ENCODE measurements around the gene KCNK7. TPM values are rescaled to one million over a fixed set of nuclear protein-coding genes. Genes with fewer than 3 reads are reported as not detected.

KCNK7 gene
- total and polyA plus RNA-seq, 2 donors (not counting 3 experiments of a cell fraction or from before 2014, with no cell fraction given), result 0.17 to 0.60 TPM

DNA sequence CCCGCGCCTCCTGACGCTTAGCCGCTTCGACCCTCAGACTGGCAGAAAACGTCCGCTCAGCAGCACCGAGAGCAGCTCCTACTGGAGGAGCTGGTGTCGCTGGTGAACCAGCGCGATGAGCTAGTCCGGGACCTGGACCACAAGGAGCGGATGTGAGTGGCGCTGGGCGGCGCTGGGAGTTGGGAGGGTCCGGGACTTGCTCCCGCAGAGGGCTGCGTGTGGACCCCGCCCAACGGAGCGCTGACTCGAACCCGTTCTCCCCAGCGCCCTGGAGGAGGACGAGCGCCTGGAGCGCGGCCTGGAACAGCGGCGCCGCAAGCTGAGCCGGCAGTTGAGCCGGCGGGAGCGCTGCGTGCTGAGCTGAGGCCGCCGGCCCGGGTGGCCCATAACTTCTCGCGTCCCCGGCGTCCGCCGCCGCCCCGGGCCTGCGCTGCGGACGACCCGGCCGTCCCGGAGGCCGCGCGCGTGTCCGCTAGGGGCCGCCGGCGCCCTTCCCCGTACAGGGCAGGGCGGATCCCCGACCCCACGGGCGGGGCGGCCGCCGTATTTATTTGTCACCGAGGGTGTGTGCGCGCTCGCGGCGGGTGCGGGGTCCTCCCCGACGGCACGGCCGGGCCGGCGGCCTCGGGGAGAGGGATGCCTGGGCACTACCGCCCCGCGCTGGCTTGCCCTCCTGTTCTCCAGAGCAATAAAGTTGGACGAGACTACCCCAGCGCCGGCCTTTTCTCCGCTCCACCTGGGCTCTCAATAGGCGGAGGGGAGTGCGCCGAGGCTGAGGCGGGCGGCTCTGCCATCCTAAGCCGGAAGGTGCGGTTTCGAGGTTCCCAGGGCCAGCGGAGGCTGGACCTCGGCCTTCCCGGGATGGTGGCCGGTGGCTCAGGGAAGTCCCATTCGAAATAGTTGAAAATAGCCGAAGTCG is 3.4 kb downstream of the KCNK7 start:
- peak; percentile 72 for DNase-seq (ENCODE audit: low read depth, low spot score)
- Histone ChIP-seq H3K4me2 (ENCODE audit: insufficient read depth, low read length) (peak overlapping the region; percentile 19), H4K20me1 (replicated peaks; ENCODE audit: control insufficient read depth, extremely low read depth, insufficient read depth, low read length) (no peaks in the 10 kb centered on the region), H3K4me1 (ENCODE audit: control insufficient read depth, extremely low read depth, insufficient read depth, low read length) (peaks cover 7% of the 10 kb centered on the region), H3K9me1 (replicated peaks; ENCODE audit: control insufficient read depth, extremely low read depth, insufficient read depth, low read length) (no peaks in the 10 kb centered on the region), H3K9me3 (replicated peaks; ENCODE audit: control insufficient read depth, insufficient read depth, low read length) (no peaks in the 10 kb centered on the region), H3K27ac (ENCODE audit: insufficient read depth, low read depth, low read length) (peak overlapping the region; percentile 3), H3K79me2 (ENCODE audit: control insufficient read depth, insufficient read depth, low read length) (no peaks in the 10 kb centered on the region), H3K4me3 (replicated peaks in 1 of 3; ENCODE audit: insufficient read depth in 1 of 3, low read depth in 1 of 3, low read length in 3 of 3) (peak overlapping the region in 2 of 3 experiments; percentile 8 to 34), H3K27me3 (ENCODE audit: control insufficient read depth in 2 of 2, insufficient read depth in 2 of 2, low read length in 2 of 2) (no peaks in the 10 kb centered on the region), H3K36me3 (ENCODE audit: control insufficient read depth in 2 of 2, extremely low read depth in 1 of 2, insufficient read depth in 2 of 2, low read length in 2 of 2) (no peaks in the 10 kb centered on the region), H2AFZ (ENCODE audit: low read depth, low read length) (peak overlapping the region; percentile 4), H3K9ac (replicated peaks; ENCODE audit: extremely low read depth, insufficient read depth, low read length) (peak overlapping the region; percentile 40)
- POLR2A ChIA-PET, result interaction anchor here (0.5 to 1.2 kb wide), 2 partner anchors 45 to 61 kb away, joined by 3 to 5 read pairs; no protein-coding TSS in a partner anchor
- peak; percentile 86 for FAIRE-seq
- no peak for TF ChIP-seq JUN (IDR thresholded peaks at IDR 0.05; ENCODE audit: borderline replicate concordance, insufficient read depth, insufficient read length, low read depth)
- peak; percentile 84 for TF ChIP-seq POLR2AphosphoS5 (IDR thresholded peaks at IDR 0.05; ENCODE audit: insufficient read depth, low read depth, low read length)
- peak; percentile 59 for TF ChIP-seq POLR2A (IDR thresholded peaks at IDR 0.05; ENCODE audit: low read depth, low read length)
- TF ChIP-seq, protein P1, sequence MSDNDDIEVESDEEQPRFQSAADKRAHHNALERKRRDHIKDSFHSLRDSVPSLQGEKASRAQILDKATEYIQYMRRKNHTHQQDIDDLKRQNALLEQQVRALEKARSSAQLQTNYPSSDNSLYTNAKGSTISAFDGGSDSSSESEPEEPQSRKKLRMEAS (IDR thresholded peaks at IDR 0.05; ENCODE audit: insufficient read depth, insufficient read length), result no peak
- TF ChIP-seq, protein P2, sequence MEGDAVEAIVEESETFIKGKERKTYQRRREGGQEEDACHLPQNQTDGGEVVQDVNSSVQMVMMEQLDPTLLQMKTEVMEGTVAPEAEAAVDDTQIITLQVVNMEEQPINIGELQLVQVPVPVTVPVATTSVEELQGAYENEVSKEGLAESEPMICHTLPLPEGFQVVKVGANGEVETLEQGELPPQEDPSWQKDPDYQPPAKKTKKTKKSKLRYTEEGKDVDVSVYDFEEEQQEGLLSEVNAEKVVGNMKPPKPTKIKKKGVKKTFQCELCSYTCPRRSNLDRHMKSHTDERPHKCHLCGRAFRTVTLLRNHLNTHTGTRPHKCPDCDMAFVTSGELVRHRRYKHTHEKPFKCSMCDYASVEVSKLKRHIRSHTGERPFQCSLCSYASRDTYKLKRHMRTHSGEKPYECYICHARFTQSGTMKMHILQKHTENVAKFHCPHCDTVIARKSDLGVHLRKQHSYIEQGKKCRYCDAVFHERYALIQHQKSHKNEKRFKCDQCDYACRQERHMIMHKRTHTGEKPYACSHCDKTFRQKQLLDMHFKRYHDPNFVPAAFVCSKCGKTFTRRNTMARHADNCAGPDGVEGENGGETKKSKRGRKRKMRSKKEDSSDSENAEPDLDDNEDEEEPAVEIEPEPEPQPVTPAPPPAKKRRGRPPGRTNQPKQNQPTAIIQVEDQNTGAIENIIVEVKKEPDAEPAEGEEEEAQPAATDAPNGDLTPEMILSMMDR (IDR thresholded peaks at IDR 0.05; ENCODE audit: extremely low read depth in 1 of 2, insufficient read depth in 1 of 2, low read depth in 1 of 2, low read length in 2 of 2), result peak in 1 of 2 donors; percentile 21
- no peak for TF ChIP-seq GATA2 (IDR thresholded peaks at IDR 0.05; ENCODE audit: insufficient read depth, insufficient read length, low read depth, low read length)
- TF ChIP-seq MYC (IDR thresholded peaks at IDR 0.05; ENCODE audit: low read depth, low read length), result no peak
- TF ChIP-seq FOS (IDR thresholded peaks at IDR 0.05; ENCODE audit: borderline replicate concordance, insufficient read depth, low read length), result no peak
- no peak for TF ChIP-seq EZH2 (IDR thresholded peaks at IDR 0.05; ENCODE audit: borderline replicate concordance, low read depth, low read length, severe bottlenecking)
- BruUV-seq (replicated peaks), result TSS peak; percentile 36
- CTCF ChIA-PET, result interaction anchor here (0.6 to 12.2 kb wide), 16 partner anchors 8 to 387 kb away, joined by 3 to 206 read pairs (median 4); partner anchors contain the start of genes EHBP1L1, FAM89B, SIPA1 and ZNRD2
- dilution Hi-C loops (cut with MboI; ENCODE audit: extremely low pct_ligation_motif_present, low sequenced_read_pairs) (no loop called here), intact Hi-C loops (cut with micrococcal nuclease) (loop anchor here (1.0 to 5.0 kb wide), 2 partner anchors 18 to 225 kb away; no protein-coding TSS in a partner anchor)

All from endothelial cell of umbilical vein (primary cell).